Stimulated activated CD8-positive, alpha-beta memory T cell treated with anti-CD3 and anti-CD28 coated beads, Interleukin-12 subunit alpha, Interleukin-12 subunit beta, amount 100 ng/mL, for 1 hour (primary cell): Measurements from ENCODE around the gene CLDN2.
"Not testable (repeated sequence)": the region's sequence is repeated elsewhere in the genome, so short reads cannot be mapped to it uniquely, and the experiment has no call there.

ENCODE experiments used
- DNase-seq: peaks from one replicate; pipeline ENCODE4 v3.0.0-alpha.2; 2020; ENCODE audit warnings: low read depth

The CLDN2 gene

DNA sequence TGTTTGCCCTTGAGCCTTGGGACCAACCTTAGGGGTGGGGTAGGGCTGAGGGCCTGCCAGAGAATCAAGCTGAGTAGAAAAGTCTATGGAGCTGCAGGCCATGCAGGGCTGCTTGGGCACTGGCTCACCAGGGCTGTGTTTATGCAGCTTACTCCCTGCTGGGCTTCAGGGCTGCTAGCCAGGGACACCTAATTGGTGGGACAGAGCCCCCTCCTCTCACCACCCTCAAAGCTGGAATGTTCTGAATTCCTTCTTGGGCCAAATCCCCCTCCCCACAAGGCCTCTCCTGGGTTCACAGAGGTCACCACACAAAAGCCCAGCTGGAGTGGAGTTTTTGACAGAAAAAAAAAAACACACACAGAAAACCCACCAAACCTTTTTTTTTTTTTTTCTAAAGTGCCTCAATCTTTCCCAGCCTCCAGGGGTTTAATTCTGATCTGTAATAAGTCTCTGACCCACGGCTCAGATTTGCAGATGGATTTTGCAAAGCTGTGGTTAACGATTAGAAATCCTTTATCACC is at the start of gene CLDN2:
TSS of gene CLDN2 (plus strand) at position 471 of the 521 bp plus-strand sequence. CDS start 7,827 bp downstream, outside the sequence.
- DNase-seq = no peak

DNA sequence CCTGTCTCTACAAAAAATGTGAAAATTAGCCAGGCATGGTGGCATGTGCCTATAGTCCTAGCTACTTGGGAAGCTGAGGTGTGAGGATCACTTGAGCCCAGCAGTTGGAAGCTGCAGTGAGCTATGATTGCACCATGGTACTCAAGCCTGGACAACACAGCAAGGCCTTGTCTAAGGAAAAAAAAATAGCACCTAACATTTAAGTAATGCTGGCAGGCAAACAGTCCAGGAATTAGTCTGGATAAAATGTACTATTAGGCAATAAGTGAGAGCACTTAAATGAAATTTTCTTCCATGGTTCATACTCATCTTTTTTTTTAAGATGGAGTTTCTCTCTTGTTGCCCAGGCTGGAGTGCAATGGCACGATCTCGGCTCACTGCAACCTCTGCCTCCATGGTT is 47.4 kb upstream of the CLDN2 start:
- DNase-seq = not testable (repeated sequence)

DNA sequence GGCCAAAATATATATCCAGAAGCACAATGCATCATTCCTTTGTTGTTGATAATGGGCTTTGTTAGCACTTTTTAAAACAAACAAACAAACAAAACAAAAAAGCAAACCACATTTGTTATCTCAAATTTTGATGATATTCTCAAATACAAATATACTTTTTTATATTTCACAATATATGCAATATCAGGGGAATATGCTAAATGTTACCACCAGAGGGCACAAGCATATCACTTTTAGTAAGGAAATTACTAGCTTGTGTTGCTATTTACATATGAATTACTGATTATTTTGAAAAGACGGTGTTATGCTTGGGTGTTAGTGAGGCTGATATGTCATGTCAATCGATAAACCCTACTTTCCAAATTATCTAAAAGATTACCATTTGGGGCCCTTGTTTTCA is 46.1 kb upstream of the CLDN2 start:
- no peak for DNase-seq

DNA sequence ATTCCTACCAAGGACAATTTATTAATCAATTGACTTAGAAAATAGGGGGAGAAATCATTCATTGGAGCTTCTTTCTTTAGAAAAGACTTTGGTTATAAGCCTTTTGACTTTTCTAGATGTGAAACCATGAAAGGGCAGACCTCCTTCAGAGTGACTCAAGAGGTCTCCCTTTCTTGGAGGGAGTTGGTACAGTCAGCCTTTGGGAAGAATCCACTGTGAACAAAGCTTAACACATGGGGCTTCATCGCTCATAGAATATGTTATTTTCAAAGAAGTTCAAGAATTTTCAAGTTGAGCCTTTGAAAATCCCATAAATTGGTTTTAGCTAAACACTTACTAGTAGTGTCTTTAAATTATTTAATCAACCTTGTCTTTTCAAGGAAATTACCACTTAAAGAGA is 45.1 kb upstream of the CLDN2 start:
- DNase-seq = no peak

DNA sequence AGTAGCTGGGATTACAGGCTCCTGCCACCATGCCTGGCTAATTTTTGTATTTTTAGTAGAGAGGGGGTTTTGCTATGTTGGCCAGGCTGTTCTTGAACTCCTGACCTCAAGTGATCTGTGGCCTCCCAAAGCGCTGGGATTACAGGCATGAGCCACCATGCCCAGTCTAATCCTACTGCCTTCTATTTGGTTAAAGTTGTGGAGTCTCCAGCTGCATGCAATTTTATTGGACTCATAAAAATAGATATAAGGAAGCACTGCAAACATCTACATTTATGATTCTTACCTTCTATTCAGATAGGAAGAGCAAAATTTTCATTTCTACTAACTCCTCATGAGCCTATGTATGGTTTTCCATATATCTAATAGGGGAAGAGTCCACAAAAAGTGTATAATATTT is 30.7 kb upstream of the CLDN2 start:
- no peak for DNase-seq

GRCh38 chrX:106891762-106892460 is 28.3 kb upstream of the CLDN2 start:
- no peak for DNase-seq

DNA sequence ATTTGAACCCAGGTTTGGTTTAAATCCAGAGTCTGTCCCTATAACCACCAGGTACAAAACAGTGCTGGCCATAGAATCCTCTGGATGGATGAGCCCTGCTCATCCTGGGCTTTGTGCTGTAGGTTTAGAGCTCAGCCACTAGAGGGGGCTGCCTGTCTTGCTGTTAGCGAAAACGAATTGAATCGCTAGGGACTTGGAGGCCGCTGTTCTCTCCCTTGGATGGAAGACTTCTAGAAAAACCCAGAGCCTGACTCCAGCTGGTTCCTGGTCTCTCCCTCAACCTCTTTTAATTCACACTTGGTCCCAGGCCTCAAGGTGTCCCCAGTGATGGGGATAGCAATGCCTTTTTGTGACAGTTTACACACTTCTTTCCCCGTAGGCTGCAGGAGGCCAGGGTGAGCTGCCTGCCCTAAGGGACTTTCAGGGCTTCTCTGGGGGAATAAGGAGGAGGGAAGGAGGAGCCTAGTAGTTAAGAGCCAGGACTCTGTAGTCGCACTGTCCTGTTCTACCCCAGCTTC is 25.8 kb upstream of the CLDN2 start:
- DNase-seq = peak; percentile 22

DNA sequence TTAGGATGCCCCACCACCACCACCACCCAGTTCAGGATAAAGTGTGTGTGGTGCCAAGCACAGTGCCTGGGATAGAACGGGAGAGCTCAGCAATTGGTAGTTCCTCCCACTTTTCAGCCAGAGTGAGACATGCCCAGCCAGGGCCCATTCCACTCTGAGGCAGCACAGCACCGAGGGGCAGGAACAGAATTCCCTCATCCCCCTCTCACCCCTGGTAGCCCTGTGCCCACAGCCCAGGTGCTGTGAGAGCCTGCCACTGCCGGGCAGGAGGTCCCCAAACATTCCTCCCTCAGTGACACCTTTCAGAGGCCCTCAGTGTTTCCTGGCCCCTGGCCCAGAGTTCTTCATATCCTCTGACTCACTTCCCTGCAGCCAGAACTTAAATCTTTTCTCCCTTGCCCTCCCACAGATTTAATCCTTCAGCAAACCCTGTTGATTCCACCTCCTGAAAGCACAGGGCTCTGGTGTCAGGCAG is 25.2 kb upstream of the CLDN2 start:
- DNase-seq = no peak

GRCh38 chrX:106897259-106897658 is 22.9 kb upstream of the CLDN2 start:
- DNase-seq = no peak

GRCh38 chrX:106898462-106898861 is 21.7 kb upstream of the CLDN2 start:
- DNase-seq = no peak

- DNase-seq = no peak
Observed at GRCh38 chrX:106899276-106899675, 20.9 kb upstream of the CLDN2 start.

DNA sequence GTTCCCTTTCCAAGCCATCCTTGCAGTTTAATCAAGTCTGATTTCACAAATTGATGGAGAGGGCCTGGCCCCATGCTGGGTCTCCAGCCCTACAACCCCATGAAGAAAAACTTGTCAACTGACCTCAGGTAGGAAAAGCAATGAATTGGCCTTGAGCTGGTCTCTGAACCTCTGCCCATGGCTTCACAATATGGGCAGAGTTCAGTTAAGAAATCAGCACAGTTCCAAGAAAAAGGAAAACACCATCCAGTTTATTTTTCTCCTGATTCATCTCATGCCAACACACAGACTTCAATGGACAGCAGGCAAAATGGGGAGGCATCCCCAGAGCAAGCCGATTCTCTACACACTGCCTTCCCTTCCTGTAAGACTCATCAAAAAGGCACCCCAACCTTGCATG is 20.4 kb upstream of the CLDN2 start:
- DNase-seq = no peak

DNA sequence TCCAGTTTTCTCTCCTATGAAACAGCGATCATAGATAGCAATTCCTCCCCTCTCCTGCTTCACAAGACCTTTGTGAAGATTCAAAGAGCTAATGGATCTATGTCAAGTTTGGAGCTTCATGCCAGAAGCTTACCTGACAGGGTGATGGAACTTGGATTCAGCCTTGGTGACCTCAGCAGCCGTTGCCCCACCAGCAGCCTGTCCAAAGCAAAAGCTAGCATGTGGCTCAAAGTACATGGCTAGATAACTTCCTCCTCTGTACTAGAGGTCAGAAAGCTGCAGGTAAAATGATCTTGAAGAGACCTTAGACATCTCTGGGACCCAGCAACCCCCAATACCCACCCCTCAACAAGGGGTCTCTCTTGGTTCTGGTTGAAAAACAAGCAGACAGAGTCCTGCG is 18.9 kb upstream of the CLDN2 start:
- no peak for DNase-seq

DNA sequence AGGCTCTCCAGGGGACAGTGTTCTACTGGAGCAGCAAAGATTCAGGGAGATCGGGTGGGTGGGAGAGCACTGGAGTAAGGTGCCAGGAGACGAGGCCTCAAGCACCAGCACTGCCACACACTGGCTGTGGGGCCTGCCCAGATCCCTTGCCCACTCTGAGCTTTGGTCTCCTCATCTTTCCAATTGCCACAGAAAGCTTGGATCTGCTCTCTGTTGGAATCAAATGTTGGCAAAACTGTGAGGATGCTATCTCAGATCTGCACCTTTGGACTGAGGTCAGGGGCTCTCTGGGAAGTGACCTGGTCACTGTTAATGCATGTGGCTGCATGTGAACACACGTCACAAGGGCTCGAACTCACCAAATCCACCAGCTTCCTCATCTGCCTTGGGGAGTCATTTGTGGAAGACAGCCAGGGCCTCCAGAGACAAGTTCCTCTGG is 18.4 kb upstream of the CLDN2 start:
- DNase-seq = no peak

DNA sequence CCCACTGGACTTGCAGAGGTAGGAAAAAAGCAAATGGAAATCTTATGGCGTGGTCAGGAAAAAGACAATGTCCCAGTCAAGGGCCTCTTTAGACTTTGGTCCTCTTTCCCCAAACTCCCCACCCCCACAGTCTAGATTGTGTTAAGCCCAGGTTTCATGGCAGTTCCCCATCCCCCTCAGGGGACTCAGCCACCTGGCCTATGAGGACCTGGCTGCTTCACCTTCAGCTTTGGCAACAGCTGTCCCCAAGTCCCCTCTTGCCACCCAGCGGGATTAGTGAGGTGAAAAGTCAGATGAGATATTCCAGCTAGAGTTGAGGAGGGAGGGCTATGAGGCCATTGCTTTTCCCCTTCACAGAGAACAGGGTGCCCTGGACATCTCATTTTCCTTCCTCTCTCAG is 17.5 kb upstream of the CLDN2 start:
- no peak for DNase-seq

DNA sequence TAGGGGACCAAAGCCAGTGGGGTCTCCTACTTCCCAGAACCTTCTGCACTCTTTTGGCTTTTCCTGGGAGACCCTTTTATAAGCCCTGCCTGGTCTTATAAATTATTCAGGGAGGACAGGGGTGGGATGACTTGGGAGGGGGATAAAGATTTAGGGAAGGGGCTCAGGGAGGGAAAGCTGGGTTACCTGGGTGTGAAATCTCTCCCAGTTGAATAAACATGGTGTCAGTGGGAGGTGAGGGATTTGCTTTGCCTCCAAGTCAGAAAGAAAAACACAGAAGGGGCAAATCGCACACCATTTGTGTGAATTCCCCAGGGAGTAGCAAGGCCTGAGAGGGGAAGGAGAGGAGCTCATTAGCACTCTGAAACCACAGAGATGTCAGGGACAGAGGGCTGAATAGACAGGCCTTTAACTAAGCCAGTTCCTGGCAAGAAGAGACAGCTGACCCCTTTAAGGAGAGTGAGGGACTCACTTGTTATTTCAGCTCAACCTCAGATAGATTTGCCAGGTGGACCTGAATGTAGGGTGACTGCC is 16.8 kb upstream of the CLDN2 start, which contains the start of gene RIPPLY1:
TSS of gene RIPPLY1 (minus strand) at position 51 of the 534 bp plus-strand sequence. CDS start 54 bp downstream, outside the sequence.
- DNase-seq = no peak

DNA sequence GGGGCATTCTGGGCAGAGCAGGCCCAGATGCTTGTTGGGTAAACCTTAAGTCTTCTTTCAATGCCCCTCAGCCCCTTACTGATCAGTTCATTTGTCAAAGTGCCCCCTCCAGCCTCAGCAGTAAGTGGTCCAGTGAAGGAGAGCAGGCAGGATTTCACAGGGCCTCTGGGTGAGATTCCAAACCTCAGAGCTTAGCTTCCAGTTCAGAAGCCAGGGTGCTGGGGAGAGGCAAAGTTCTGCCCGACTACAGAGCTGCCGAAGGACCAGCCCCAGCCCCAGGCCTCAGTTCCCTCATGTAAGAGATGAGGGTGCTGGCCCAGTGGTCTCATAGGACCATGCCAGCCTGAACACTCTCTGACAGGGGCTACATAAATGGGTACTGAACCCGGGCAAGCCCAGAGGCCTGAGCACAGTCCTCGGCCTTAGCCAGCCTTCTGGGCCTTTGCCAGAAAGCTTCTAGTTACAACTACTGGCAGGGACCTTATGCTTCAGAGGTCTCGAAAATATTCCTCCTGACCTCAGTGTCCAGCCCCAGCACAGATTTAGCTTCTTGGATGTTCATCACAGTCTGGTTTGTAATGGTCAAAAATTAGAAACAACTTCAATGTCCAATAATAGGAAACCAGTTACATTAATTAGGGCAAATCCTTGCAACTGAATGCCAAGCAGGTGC is 16.2 kb upstream of the CLDN2 start:
- no peak for DNase-seq

- DNase-seq = no peak
Observed at GRCh38 chrX:106905064-106905708, 15.0 kb upstream of the CLDN2 start.

GRCh38 chrX:106906361-106906760 is 13.8 kb upstream of the CLDN2 start:
- no peak for DNase-seq

- DNase-seq = no peak
Observed at GRCh38 chrX:106912864-106913263, 7.3 kb upstream of the CLDN2 start.

DNA sequence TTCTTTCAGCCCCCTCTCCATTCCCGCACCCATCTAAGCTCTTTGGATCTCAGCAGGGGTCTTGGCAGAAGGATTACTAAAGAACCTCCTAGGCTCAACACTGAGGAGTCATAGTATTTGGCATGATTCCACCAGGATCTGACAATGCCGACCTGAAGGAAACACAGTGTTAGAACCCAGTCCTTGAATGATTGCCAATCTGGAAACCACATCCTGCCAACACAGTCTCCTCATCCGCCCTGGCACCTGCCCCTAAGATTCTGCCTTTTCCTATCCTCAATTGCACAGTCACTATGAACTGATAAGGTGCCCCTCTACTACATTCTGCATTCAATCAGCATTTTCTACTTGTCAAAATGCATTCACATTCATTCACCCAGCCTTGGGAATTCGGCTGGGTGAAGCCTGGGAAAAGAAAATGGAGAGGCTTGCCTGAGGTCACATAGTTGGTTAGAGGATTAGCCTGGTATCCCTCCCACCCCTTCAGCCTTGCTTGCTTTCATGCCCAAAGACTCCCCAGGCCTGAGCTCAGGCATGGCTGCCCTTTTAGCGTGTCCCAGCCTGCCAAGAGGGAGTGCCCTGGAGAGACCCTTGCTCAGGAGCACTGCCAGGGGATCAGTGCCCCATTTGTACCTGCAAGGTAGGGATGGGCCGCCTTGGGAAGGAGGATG is 2.2 kb upstream of the CLDN2 start:
- DNase-seq = no peak

DNA sequence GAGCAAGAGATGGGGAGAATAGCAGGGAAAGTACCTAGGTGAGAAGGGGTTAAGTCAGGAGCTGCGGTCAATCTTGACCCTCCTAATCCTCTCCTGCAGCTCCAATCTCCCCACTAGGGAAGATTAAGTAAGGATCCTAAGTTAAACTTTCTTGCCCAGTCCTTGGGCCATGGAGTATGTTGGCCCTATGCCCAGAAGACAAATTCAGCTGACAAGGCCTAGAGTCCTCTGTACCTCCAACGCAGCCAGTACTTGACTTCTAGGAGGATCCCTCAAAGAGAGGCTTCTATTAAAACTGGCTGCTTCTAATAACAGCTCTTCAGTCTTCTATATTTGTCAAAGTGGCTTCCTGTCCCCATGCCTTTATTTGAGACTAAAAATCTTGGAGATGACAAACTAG is 1.4 kb downstream of the CLDN2 start:
- DNase-seq = no peak
